Mesenchymal stem cell (in vitro differentiated cells and primary cell): ENCODE data around the gene PRCC.
A peak's percentile ranks its signal among the peaks of the same experiment; 100 is the strongest.

Source experiments
- DNase-seq: peaks from one replicate; pipeline ENCODE4 v3.0.0-alpha.2; 2013
- H2AFZ ChIP-seq: one replicate; pipeline ENCODE4 v1.6.1; 2013; ENCODE audit warnings: low read depth, mild to moderate bottlenecking, control low read depth, inconsistent platforms, low read length, moderate library complexity
- H2AK5ac ChIP-seq: 2 replicates; pipeline ENCODE4 v1.6.1; 2013; ENCODE audit warnings: low read length, moderate library complexity, mild to moderate bottlenecking, inconsistent platforms; ENCODE audit not compliant: severe bottlenecking
- H2BK120ac ChIP-seq: one replicate; pipeline ENCODE4 v1.6.1; 2013; ENCODE audit warnings: low read depth, mild to moderate bottlenecking, inconsistent platforms, low read length, moderate library complexity
- H2BK12ac ChIP-seq, 2 experiments: one replicate each; pipeline ENCODE4 v1.6.1; 2013; ENCODE audit warnings: inconsistent platforms in 2 of 2, low read length in 2 of 2, mild to moderate bottlenecking in 2 of 2, moderate library complexity in 2 of 2, control low read depth in 1 of 2
- H2BK15ac ChIP-seq: one replicate; pipeline ENCODE4 v1.6.1; 2013; ENCODE audit warnings: mild to moderate bottlenecking, low read depth, inconsistent platforms; ENCODE audit not compliant: poor library complexity, severe bottlenecking
- H2BK5ac ChIP-seq: 2 replicates; pipeline ENCODE4 v1.6.1; 2013; ENCODE audit warnings: low read depth, mild to moderate bottlenecking, low read length, control low read depth, inconsistent platforms; ENCODE audit not compliant: poor library complexity, severe bottlenecking
- H3K14ac ChIP-seq, 2 experiments: one replicate each; pipeline ENCODE4 v1.6.1; 2013; ENCODE audit warnings: inconsistent platforms in 2 of 2, low read length in 2 of 2, control low read depth in 1 of 2, mild to moderate bottlenecking in 1 of 2, moderate library complexity in 1 of 2
- H3K18ac ChIP-seq, 2 experiments: one replicate each; pipeline ENCODE4 v1.6.1; 2013; ENCODE audit warnings: inconsistent platforms in 2 of 2, low read length in 2 of 2, control low read depth in 1 of 2, low read depth in 1 of 2, mild to moderate bottlenecking in 1 of 2
- H3K23ac ChIP-seq, 2 experiments: one replicate each; pipeline ENCODE4 v1.6.1; 2013; ENCODE audit warnings: inconsistent platforms in 2 of 2, low read length in 2 of 2, mild to moderate bottlenecking in 2 of 2, moderate library complexity in 2 of 2, control low read depth in 1 of 2
- H3K27ac ChIP-seq: 2 replicates; pipeline ENCODE4 v1.5.1; 2013; ENCODE audit warnings: mild to moderate bottlenecking, moderate library complexity, low read length, control low read depth, inconsistent platforms; ENCODE audit not compliant: poor library complexity, severe bottlenecking
- H3K27me3 ChIP-seq, 2 experiments: 2 replicates each; pipeline versions ENCODE4 v1.6.1 to v1.7.0; 2013; ENCODE audit warnings: low read length in 2 of 2, mild to moderate bottlenecking in 2 of 2, moderate library complexity in 2 of 2, control low read depth in 1 of 2, inconsistent platforms in 1 of 2; ENCODE audit not compliant: control insufficient read depth in 1 of 2, insufficient read depth in 1 of 2
- H3K36me3 ChIP-seq, 2 experiments: 2 replicates each; pipeline versions ENCODE4 v1.6.1 to v1.7.0; 2013; ENCODE audit warnings: low read length in 2 of 2, control low read depth in 1 of 2, inconsistent platforms in 1 of 2, low read depth in 1 of 2, mild to moderate bottlenecking in 1 of 2; ENCODE audit not compliant: insufficient read depth in 2 of 2, control insufficient read depth in 1 of 2
- H3K4ac ChIP-seq, 2 experiments: one replicate each; pipeline ENCODE4 v1.6.1; 2013; ENCODE audit warnings: inconsistent platforms in 2 of 2, low read length in 2 of 2, mild to moderate bottlenecking in 2 of 2, moderate library complexity in 2 of 2, control low read depth in 1 of 2, low read depth in 1 of 2
- H3K4me1 ChIP-seq: 2 replicates; pipeline ENCODE4 v1.6.1; 2013; ENCODE audit warnings: low read depth, low read length, control low read depth; ENCODE audit not compliant: control insufficient read depth, insufficient read depth
- H3K4me2 ChIP-seq: 2 replicates; pipeline ENCODE4 v1.6.1; 2013; ENCODE audit warnings: low read length, mild to moderate bottlenecking, inconsistent platforms; ENCODE audit not compliant: poor library complexity, severe bottlenecking
- H3K4me3 ChIP-seq, 2 experiments: 2 replicates each; pipeline versions ENCODE4 v1.5.1 to v1.7.0; 2013; ENCODE audit warnings: low read length in 2 of 2, mild to moderate bottlenecking in 2 of 2, control low read depth in 1 of 2, low read depth in 1 of 2; ENCODE audit not compliant: insufficient read depth in 1 of 2
- H3K79me1 ChIP-seq: replicated peaks from 2 replicates; pipeline ENCODE4 v1.6.1; 2013; ENCODE audit warnings: mild to moderate bottlenecking, control low read depth, low read length, inconsistent platforms; ENCODE audit not compliant: poor library complexity, severe bottlenecking
- H3K9ac ChIP-seq: 2 replicates; pipeline ENCODE4 v1.7.0; 2013; ENCODE audit warnings: mild to moderate bottlenecking, low read length, moderate library complexity
- H3K9me3 ChIP-seq: 2 replicates; pipeline ENCODE4 v1.7.0; 2013; ENCODE audit warnings: mild to moderate bottlenecking, low read length; ENCODE audit not compliant: control insufficient read depth
- H4K8ac ChIP-seq: one replicate; pipeline ENCODE4 v1.6.1; 2013; ENCODE audit warnings: inconsistent platforms, mild to moderate bottlenecking, low read length, moderate library complexity
- H4K91ac ChIP-seq: one replicate; pipeline ENCODE4 v1.6.1; 2013; ENCODE audit warnings: mild to moderate bottlenecking, low read length, inconsistent platforms
- WGBS: methylation state at CpG from one replicate; pipeline ENCODE4 v1.1.7; 2013; ENCODE audit warnings: mixed read lengths; 5-methylcytosine and 5-hydroxymethylcytosine counted together

Gene PRCC

DNA sequence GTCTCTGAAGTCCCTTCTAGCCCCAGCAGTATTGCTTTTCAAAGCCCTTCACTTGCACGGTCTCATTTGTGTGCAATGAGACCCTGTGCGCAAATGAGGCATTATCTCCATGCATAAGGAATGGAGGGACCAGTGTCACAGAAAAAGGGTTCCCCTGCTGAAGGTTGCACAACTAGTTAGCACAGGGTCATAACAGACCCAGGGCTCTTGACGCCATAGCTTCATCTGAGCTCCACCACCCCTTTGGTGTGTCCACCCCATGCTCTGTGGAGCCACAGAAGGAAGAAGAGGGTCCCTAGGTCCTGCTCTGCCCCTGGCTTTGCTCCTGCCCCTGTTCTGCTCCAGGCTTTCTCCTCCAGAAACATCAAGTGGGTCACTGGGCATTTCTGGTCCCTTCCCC is 36.7 kb downstream of the PRCC start:
- Histone ChIP-seq H2BK120ac (no peak overlapping the region), H3K14ac (no peak overlapping the region), H3K27ac (no peak overlapping the region), H2AFZ (no peak overlapping the region), H3K9ac (no peak overlapping the region), H3K18ac (no peak overlapping the region), H3K4ac (no peak overlapping the region), H2BK12ac (no peak overlapping the region), H4K8ac (no peak overlapping the region), H3K27me3 (no peaks in the 10 kb centered on the region), H3K4me3 (no peak overlapping the region), H3K79me1 (peaks cover 10% of the 10 kb centered on the region), H3K23ac (no peak overlapping the region), H3K4me1 (peaks cover 20% of the 10 kb centered on the region), H2BK15ac (no peak overlapping the region), H3K9me3 (no peaks in the 10 kb centered on the region), H2BK5ac (no peak overlapping the region), H2AK5ac (no peak overlapping the region), H4K91ac (no peak overlapping the region), H3K4me2 (no peak overlapping the region), H3K36me3 (peaks cover 21 to 22% of the 10 kb centered on the region in 2 experiments)
- 68% methylated on average over 3 of the region's 3 CpGs for WGBS
- no peak for DNase-seq

DNA sequence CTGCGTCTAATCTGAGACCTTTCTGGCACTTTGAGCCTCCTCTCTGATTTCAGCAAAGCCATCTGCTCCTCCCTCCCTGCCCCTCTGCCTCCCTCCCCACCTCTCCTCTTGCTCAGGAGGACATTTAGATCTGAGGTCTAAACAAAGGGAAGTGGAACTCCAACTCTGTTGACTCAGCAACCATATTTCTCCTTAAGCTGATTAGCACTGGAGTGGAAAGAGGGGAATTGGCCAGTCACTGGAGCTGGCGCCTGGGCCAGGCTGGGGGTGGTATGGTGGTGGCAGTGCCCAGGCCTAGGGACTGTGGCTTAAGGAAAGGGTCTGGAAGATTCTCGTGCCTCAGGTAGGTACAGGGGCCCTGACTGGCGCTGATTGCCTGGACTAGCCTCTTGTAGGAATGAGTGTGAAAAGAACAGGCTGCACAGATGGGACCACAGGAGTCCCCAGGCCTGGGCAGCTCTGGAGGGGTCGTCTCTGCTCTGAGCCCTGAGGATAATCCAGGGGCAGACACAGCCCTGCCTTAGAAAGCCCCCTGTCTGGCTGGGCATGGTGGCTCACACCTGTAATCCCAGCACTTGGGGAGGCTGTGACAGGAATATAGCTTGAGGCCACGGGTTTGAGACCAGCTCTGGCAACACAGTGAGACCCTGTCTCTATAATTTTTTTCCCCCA is 37.4 kb downstream of the PRCC start:
- Histone ChIP-seq H3K27me3 (no peaks in the 10 kb centered on the region), H3K9me3 (no peaks in the 10 kb centered on the region), H3K4me3 (no peak overlapping the region), H3K18ac (peak overlapping the region in 1 of 2 experiments; percentile 13), H3K79me1 (peaks cover 8% of the 10 kb centered on the region), H3K4me1 (peaks cover 20% of the 10 kb centered on the region), H3K23ac (no peak overlapping the region), H2AK5ac (peak overlapping the region; percentile 50), H2AFZ (no peak overlapping the region), H2BK5ac (no peak overlapping the region), H4K8ac (no peak overlapping the region), H4K91ac (no peak overlapping the region), H2BK15ac (no peak overlapping the region), H3K4me2 (no peak overlapping the region), H3K4ac (no peak overlapping the region), H3K36me3 (peaks cover 15 to 22% of the 10 kb centered on the region in 2 experiments), H2BK120ac (no peak overlapping the region), H3K14ac (no peak overlapping the region), H2BK12ac (no peak overlapping the region), H3K27ac (no peak overlapping the region), H3K9ac (no peak overlapping the region)
- WGBS, result 69% methylated on average over 6 of the region's 6 CpGs
- DNase-seq, result peak; percentile 56

DNA sequence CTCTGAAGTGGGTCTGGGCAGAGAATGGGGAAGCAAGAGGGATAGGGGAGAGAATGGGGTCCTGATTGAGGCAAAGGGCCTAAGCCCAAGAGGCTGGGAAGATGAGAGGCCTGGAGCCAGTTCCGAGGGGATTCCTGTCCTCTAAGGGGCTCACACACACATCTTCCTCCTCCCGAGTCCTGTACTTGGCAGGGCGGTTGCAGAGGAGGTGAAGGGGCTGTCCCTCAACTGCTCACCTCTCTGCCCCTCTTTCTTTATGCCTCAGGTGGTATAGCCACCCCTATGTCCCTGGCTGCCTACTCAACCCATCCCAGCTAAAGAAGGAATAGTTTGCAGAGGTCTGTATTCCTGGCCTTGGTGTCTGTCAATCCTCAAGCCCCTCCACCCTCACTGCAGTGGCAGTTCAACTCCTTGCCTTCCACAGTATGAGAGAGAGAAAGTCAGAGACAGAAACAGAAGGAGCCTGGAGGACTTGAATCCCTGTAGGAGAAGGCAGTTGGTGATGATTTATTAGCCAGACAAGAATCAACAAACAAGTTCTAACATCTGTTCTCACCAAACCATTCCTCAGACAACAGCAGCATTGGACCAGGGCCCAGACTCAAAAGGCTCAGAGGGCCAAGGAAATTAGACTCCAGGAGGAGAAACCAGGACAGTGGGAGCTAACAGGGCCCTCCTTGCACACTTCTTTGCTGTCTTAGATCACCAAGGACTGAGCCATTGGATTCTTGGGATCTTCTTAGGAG is 38.6 kb downstream of the PRCC start:
- H3K4me3 ChIP-seq, result no peak overlapping the region
- peak overlapping the region in 1 of 2 experiments; percentile 61 for H3K18ac ChIP-seq
- peaks cover 2 to 16% of the 10 kb centered on the region in 2 experiments for H3K36me3 ChIP-seq
- H4K8ac ChIP-seq, result no peak overlapping the region
- H2AFZ ChIP-seq, result no peak overlapping the region
- peak; percentile 83 for DNase-seq
- H3K4ac ChIP-seq, result no peak overlapping the region
- no peaks in the 10 kb centered on the region for H3K9me3 ChIP-seq
- no peak overlapping the region for H3K23ac ChIP-seq
- no peak overlapping the region for H3K9ac ChIP-seq
- H2BK120ac ChIP-seq, result no peak overlapping the region
- no peak overlapping the region for H3K4me2 ChIP-seq
- peaks cover 3% of the 10 kb centered on the region for H3K79me1 ChIP-seq
- H2AK5ac ChIP-seq, result no peak overlapping the region
- H3K4me1 ChIP-seq, result peaks cover 20% of the 10 kb centered on the region
- H2BK12ac ChIP-seq, result no peak overlapping the region
- peaks cover 3% of the 10 kb centered on the region in 2 experiments for H3K27me3 ChIP-seq
- WGBS, result 80% methylated on average over 3 of the region's 3 CpGs
- H4K91ac ChIP-seq, result no peak overlapping the region
- H2BK5ac ChIP-seq, result no peak overlapping the region
- no peak overlapping the region for H3K27ac ChIP-seq
- no peak overlapping the region for H3K14ac ChIP-seq
- no peak overlapping the region for H2BK15ac ChIP-seq
